ENCODE results near the gene CANT1. TPM values are rescaled to one million over a fixed set of nuclear protein-coding genes. Genes with fewer than 3 reads are reported as not detected.

CANT1 gene
- total RNA-seq: 10 to 100 TPM; 40.0 to 58.8 (median 53.4) TPM
- total RNA-seq (2013): 26.6 TPM

DNA sequence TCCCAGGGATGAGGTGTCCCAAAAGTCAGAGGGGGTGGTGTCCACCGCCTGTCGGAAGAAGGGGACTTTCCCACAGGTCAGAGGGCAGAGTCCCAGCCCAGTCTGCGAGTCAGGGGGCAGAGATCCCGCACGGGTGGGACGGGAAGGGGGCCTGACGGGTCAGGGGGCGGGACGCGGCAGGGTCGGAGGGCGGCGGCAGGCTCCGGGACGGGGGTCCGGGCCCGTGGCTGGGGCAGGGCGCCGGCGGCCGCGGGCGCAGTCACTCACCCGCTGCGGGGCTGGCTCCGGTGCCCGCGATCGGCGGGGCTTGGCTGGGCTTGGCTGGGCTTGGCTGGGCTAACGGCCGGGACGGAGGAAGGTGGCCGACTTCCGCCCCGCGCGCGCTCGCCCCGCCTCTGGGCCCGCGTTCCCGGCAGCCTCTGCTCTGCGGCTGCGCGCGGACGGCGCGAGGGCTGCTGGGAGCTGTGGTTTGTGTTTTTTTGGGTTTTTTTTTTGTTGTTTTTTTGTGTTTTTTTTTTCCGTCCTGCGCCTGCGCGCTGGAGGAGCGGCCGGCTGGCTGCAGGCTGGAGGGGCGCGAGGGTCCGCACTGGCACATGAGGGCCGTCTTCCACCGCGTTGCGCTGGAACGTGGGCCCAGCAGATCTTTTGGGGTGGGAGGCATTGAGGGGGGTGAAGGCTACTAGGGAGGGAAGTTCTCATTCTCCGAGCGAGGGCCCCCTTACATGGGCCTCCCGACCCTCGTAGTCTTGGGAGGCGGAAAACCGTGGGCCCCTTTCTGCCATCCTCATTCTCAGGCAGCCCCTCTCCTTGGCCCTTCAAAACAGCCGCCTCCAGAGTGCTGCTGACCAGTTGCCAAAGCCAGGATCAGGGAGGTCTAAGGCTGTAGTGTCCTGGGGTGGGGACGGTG is at the start of gene CANT1:
CANT1 (minus strand) TSS at position 368 of the 907 bp plus-strand sequence. CDS start 12,142 bp downstream, outside the sequence.
- peak; percentile 84 to 93 for DNase-seq
- Histone ChIP-seq H3K36me3 (ENCODE audit: control insufficient read depth, insufficient read depth, low read length) (no peaks in the 10 kb centered on the region), H3K27ac (ENCODE audit: low read length) (peak within 1 kb of the TSS; percentile 69), H3K27me3 (ENCODE audit: control insufficient read depth, insufficient read depth, low read length) (no peaks in the 10 kb centered on the region), H3K4me3 (ENCODE audit: low read length) (peak within 1 kb of the TSS; percentile 93), H3K4me1 (ENCODE audit: control insufficient read depth, insufficient read depth, low read length) (peaks cover 48% of the 10 kb centered on the region), H3K9me3 (ENCODE audit: control insufficient read depth, insufficient read depth, low read length) (no peaks in the 10 kb centered on the region)
- intact Hi-C loops (cut with micrococcal nuclease): loop anchor here (1.0 kb wide), 1 partner anchor 65 kb away; the partner anchor contains the start of gene ENGASE
- H3K9me3 Mint-ChIP-seq: no peaks in the 10 kb centered on the region
- H3K4me3 Mint-ChIP-seq: peak within 1 kb of the TSS; percentile 93
- H3K27ac Mint-ChIP-seq: peak within 1 kb of the TSS; percentile 90 to 98
- H3K27me3 Mint-ChIP-seq (ENCODE audit: low read depth in 2 of 2): peaks cover 7 to 9% of the 10 kb centered on the region in 2 donors
- ATAC-seq: peak; percentile 94 to 98 (median 97)
- TF ChIP-seq, protein P1, sequence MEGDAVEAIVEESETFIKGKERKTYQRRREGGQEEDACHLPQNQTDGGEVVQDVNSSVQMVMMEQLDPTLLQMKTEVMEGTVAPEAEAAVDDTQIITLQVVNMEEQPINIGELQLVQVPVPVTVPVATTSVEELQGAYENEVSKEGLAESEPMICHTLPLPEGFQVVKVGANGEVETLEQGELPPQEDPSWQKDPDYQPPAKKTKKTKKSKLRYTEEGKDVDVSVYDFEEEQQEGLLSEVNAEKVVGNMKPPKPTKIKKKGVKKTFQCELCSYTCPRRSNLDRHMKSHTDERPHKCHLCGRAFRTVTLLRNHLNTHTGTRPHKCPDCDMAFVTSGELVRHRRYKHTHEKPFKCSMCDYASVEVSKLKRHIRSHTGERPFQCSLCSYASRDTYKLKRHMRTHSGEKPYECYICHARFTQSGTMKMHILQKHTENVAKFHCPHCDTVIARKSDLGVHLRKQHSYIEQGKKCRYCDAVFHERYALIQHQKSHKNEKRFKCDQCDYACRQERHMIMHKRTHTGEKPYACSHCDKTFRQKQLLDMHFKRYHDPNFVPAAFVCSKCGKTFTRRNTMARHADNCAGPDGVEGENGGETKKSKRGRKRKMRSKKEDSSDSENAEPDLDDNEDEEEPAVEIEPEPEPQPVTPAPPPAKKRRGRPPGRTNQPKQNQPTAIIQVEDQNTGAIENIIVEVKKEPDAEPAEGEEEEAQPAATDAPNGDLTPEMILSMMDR (IDR thresholded peaks at IDR 0.05): no peak
- H3K4me1 Mint-ChIP-seq: peaks cover 37 to 48% of the 10 kb centered on the region in 2 donors
- H3K36me3 Mint-ChIP-seq: no peaks in the 10 kb centered on the region
- WGBS (ENCODE audit: insufficient coverage): 1% methylated on average over 73 of the region's 73 CpGs

DNA sequence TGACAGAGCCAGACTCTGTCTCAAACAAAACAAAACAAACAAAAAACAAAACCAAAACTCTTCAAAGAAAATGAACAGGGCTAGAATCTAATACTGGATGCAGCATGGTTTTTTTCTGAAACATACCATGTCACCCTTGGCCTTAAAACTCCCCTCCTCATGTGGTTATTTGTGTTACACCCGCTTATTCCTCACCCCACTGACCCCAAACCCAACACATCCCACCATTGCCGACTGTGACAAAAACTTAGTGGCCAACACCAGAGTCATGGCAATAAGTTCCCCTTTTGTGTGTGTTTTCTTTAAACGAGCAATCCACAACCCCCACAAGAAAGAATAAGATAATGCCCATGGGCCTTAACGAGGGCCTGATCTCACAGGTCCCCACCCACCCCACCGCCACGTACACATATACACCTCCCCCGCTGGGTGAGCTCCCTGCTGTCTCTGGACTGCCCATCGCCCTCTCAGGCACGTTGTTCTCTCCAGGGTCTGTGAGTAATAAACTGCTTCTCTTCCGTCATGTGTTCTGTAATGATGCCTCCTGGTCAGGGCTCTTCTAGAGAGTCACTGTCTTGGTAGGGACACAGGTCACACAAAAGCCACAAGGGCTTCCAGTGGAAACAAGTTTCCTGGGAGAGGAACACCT is 48.3 kb upstream of the CANT1 start:
- no peaks in the 10 kb centered on the region for H3K27me3 ChIP-seq (ENCODE audit: control insufficient read depth, insufficient read depth, low read length)
- Mint-ChIP-seq H3K27ac (peak overlapping the region; percentile 58 to 88), H3K27me3 (ENCODE audit: low read depth in 2 of 2) (peaks cover 0 to 11% of the 10 kb centered on the region in 2 donors), H3K36me3 (peaks cover 7% of the 10 kb centered on the region), H3K4me3 (peak overlapping the region; percentile 52), H3K9me3 (peaks cover 3 to 4% of the 10 kb centered on the region in 2 donors), H3K4me1 (peaks cover 15 to 25% of the 10 kb centered on the region in 2 donors)
- H3K4me3 ChIP-seq (ENCODE audit: low read length): no peak overlapping the region
- peaks cover 31% of the 10 kb centered on the region for H3K4me1 ChIP-seq (ENCODE audit: control insufficient read depth, insufficient read depth, low read length)
- H3K36me3 ChIP-seq (ENCODE audit: control insufficient read depth, insufficient read depth, low read length): no peaks in the 10 kb centered on the region
- H3K27ac ChIP-seq (ENCODE audit: low read length): no peak overlapping the region
- intact Hi-C loops (cut with micrococcal nuclease): loop anchor here (2.0 kb wide), 1 partner anchor 17 kb away; the partner anchor contains the start of gene ENGASE
- peak; percentile 75 to 84 (median 83) for ATAC-seq
- 43% methylated on average over 10 of the region's 10 CpGs for WGBS (ENCODE audit: insufficient coverage)
- H3K9me3 ChIP-seq (ENCODE audit: control insufficient read depth, insufficient read depth, low read length): peaks cover 2% of the 10 kb centered on the region
- DNase-seq: peak in 1 of 2 donors; percentile 61
- TF ChIP-seq, protein P1 (IDR thresholded peaks at IDR 0.05): no peak

DNA sequence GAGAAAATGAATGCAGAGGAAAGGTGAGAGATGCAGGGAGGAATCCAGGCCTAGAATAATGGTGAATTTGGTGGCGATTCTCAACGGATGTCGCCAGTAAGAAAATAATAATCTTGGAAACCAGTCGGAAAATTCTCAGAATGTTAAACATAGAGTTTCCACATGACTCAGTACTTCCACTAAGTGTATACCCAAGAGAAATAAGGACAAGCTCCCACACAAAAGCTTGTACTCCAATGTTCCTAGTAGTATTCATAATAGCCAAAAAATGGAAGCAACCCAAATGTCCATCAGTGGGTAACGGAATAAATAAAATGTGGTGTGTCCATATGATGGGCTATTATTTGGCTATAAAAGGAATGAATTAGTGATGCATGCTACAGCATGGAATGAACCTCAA is 45.6 kb upstream of the CANT1 start:
- intact Hi-C loops (cut with micrococcal nuclease): no loop called here

More for the DNA sequence above, 45.6 kb upstream of the CANT1 start:
- TF ChIP-seq, protein P1 (IDR thresholded peaks at IDR 0.05): no peak
- WGBS (ENCODE audit: insufficient coverage): 81% methylated on average over 3 of the region's 5 CpGs
- peaks cover 2% of the 10 kb centered on the region for H3K9me3 ChIP-seq (ENCODE audit: control insufficient read depth, insufficient read depth, low read length)
- ATAC-seq (no peak), DNase-seq (no peak)
- Mint-ChIP-seq H3K27me3 (ENCODE audit: low read depth in 2 of 2) (peaks cover 5 to 12% of the 10 kb centered on the region in 2 donors), H3K4me1 (peaks cover 15 to 23% of the 10 kb centered on the region in 2 donors), H3K36me3 (peaks cover 7% of the 10 kb centered on the region), H3K4me3 (no peak overlapping the region), H3K9me3 (peaks cover 3 to 4% of the 10 kb centered on the region in 2 donors), H3K27ac (no peak overlapping the region)
- peaks cover 31% of the 10 kb centered on the region for H3K4me1 ChIP-seq (ENCODE audit: control insufficient read depth, insufficient read depth, low read length)
- H3K4me3 ChIP-seq (ENCODE audit: low read length): no peak overlapping the region
- H3K27ac ChIP-seq (ENCODE audit: low read length): no peak overlapping the region
- H3K27me3 ChIP-seq (ENCODE audit: control insufficient read depth, insufficient read depth, low read length): no peaks in the 10 kb centered on the region
- H3K36me3 ChIP-seq (ENCODE audit: control insufficient read depth, insufficient read depth, low read length): no peaks in the 10 kb centered on the region
